ENCODE measurements around the gene MUC2.

Gene MUC2

DNA sequence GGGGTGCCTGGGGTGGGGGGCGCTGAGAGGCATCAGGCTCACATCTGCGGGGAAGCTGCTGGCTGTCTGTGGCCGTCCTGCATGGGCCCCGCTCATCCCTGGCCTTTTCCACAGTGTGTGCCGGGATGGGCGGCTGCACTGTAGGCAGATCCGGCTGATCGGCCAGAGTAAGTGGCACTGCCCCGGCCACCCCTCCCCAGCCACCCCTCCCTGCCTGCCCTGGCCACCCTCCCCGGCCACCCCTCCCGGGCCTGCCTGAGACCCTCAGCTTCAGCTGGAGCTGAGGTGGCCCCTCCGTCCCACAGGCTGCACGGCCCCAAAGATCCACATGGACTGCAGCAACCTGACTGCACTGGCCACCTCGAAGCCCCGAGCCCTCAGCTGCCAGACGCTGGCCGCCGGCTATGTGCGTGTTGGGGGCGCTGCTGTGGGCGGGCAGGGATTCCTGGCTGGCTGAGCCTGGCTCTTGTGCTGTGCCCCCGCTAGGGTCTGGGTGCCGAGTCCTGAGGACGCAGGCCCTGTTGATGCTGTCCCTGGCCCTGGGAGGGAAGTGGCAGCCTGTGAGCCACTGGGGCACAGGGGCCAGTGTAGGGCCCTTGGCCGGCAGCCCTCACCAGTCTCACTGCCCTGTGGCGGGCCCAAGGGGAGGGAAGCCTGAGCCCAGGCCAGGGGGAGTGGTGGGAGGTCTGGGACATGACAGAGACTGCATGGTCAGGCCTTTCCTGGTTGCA is 10.9 kb downstream of the MUC2 start:
- no peak for DNase-seq (ENCODE audit: extremely low spot score)
- POLR2A ChIA-PET: no interaction called here
- CTCF ChIA-PET: no interaction called here
- no peak for TF ChIP-seq L3MBTL2 (conservative IDR thresholded peaks at IDR 0.05)
- TF ChIP-seq CTBP1 (IDR thresholded peaks at IDR 0.05; ENCODE audit: borderline replicate concordance): no peak
- no peak for TF ChIP-seq LEF1 (IDR thresholded peaks at IDR 0.05; ENCODE audit: borderline replicate concordance)
- TF ChIP-seq FOXA1 (IDR thresholded peaks at IDR 0.05): no peak
- no peak for TF ChIP-seq NFRKB (IDR thresholded peaks at IDR 0.05)
- no peak for TF ChIP-seq FOXK2 (IDR thresholded peaks at IDR 0.05)

- TF ChIP-seq SUZ12 (IDR thresholded peaks at IDR 0.05) (no peak), ARNT (IDR thresholded peaks at IDR 0.05) (no peak), FOXM1 (IDR thresholded peaks at IDR 0.05; ENCODE audit: borderline replicate concordance) (no peak), CTBP1 (IDR thresholded peaks at IDR 0.05; ENCODE audit: borderline replicate concordance) (no peak), ZNF384 (IDR thresholded peaks at IDR 0.05) (no peak), ELF4 (IDR thresholded peaks at IDR 0.05) (no peak)
- TF ChIP-seq, protein P1, sequence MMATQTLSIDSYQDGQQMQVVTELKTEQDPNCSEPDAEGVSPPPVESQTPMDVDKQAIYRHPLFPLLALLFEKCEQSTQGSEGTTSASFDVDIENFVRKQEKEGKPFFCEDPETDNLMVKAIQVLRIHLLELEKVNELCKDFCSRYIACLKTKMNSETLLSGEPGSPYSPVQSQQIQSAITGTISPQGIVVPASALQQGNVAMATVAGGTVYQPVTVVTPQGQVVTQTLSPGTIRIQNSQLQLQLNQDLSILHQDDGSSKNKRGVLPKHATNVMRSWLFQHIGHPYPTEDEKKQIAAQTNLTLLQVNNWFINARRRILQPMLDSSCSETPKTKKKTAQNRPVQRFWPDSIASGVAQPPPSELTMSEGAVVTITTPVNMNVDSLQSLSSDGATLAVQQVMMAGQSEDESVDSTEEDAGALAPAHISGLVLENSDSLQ (IDR thresholded peaks at IDR 0.05): no peak
- no peak for DNase-seq (ENCODE audit: extremely low spot score)
- POLR2A ChIA-PET: no interaction called here
- CTCF ChIA-PET: no interaction called here
Observed at GRCh38 chr11:1086171-1087102, 11.8 kb downstream of the MUC2 start.

- TF ChIP-seq NFRKB (IDR thresholded peaks at IDR 0.05) (no peak), ZNF384 (IDR thresholded peaks at IDR 0.05) (no peak), L3MBTL2 (conservative IDR thresholded peaks at IDR 0.05) (no peak), CTBP1 (IDR thresholded peaks at IDR 0.05; ENCODE audit: borderline replicate concordance) (no peak), LEF1 (IDR thresholded peaks at IDR 0.05; ENCODE audit: borderline replicate concordance) (no peak)
Observed at GRCh38 chr11:1087279-1087960, 12.7 kb downstream of the MUC2 start.

GRCh38 chr11:1087961-1088926 is 13.6 kb downstream of the MUC2 start:
- CTCF ChIA-PET: no interaction called here
- POLR2A ChIA-PET: no interaction called here
- peak; percentile 32 for DNase-seq (ENCODE audit: extremely low spot score)
- TF ChIP-seq SUZ12 (IDR thresholded peaks at IDR 0.05): no peak
- no peak for TF ChIP-seq BHLHE40 (IDR thresholded peaks at IDR 0.05; ENCODE audit: borderline replicate concordance)
- TF ChIP-seq SP1 (IDR thresholded peaks at IDR 0.05): no peak
- TF ChIP-seq L3MBTL2 (conservative IDR thresholded peaks at IDR 0.05): no peak
- TF ChIP-seq HDGF (IDR thresholded peaks at IDR 0.05; ENCODE audit: borderline replicate concordance): no peak
- TF ChIP-seq, protein P1 (IDR thresholded peaks at IDR 0.05): no peak
- TF ChIP-seq FOXK2 (IDR thresholded peaks at IDR 0.05): no peak
- no peak for TF ChIP-seq CTBP1 (IDR thresholded peaks at IDR 0.05; ENCODE audit: borderline replicate concordance)
- no peak for TF ChIP-seq FOXA1 (IDR thresholded peaks at IDR 0.05)
- TF ChIP-seq NFRKB (IDR thresholded peaks at IDR 0.05): no peak

More at GRCh38 chr11:1087279-1087960, 12.7 kb downstream of the MUC2 start:
- ChIA-PET CTCF (no interaction called here), POLR2A (no interaction called here)
- no peak for DNase-seq (ENCODE audit: extremely low spot score)

DNA sequence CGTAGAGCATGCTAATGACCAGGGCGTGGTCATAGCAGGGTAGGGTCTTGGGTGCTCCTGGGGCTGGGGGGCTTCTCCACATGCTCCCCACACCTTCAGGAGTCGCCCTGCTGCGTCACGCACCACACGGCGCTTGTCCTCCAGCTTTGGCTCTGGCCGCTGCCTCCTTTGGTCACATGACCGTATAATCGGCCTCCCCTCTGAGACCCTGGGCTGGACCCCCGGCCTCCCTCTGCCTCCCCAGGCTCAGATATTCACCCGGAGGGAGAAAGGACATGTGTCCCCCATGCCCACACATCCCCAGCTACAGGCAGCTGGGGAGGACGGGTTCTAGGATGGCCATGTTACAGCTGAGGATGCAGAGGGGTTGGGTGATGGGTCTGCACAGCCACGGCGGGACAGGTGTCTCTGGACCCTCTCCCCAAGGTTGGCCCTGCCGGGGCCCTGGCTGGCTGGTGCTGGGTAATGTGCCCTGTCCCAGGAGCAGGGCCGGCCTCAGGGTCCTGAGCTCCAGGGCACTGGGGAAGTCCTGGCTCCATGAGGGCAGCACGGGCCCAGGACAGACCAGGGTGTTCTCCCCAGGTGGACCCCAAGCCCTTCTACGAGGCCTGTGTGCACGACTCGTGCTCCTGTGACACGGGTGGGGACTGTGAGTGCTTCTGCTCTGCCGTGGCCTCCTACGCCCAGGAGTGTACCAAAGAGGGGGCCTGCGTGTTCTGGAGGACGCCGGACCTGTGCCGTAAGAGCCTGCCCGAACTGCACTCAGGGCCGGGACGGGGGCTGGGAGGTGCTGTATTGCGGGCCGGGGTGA is 14.5 kb downstream of the MUC2 start:
- ChIA-PET POLR2A (no interaction called here), CTCF (no interaction called here)
- DNase-seq (ENCODE audit: extremely low spot score): no peak
- TF ChIP-seq FOXK2 (IDR thresholded peaks at IDR 0.05) (no peak), BHLHE40 (IDR thresholded peaks at IDR 0.05; ENCODE audit: borderline replicate concordance) (no peak), ARNT (IDR thresholded peaks at IDR 0.05) (no peak), ELF4 (IDR thresholded peaks at IDR 0.05) (no peak), NFRKB (IDR thresholded peaks at IDR 0.05) (no peak), L3MBTL2 (conservative IDR thresholded peaks at IDR 0.05) (no peak), FOXM1 (IDR thresholded peaks at IDR 0.05; ENCODE audit: borderline replicate concordance) (no peak)

All from HEK293T (cell line).